DMS 273 (cell line): ENCODE data around the gene CACNA1B.

Experiments used
- DNase-seq: peaks from one replicate; lab custom pipeline; 2025; ENCODE audit not compliant: unreplicated experiment; lab: John Stamatoyannopoulos, UW

The CACNA1B gene

DNA sequence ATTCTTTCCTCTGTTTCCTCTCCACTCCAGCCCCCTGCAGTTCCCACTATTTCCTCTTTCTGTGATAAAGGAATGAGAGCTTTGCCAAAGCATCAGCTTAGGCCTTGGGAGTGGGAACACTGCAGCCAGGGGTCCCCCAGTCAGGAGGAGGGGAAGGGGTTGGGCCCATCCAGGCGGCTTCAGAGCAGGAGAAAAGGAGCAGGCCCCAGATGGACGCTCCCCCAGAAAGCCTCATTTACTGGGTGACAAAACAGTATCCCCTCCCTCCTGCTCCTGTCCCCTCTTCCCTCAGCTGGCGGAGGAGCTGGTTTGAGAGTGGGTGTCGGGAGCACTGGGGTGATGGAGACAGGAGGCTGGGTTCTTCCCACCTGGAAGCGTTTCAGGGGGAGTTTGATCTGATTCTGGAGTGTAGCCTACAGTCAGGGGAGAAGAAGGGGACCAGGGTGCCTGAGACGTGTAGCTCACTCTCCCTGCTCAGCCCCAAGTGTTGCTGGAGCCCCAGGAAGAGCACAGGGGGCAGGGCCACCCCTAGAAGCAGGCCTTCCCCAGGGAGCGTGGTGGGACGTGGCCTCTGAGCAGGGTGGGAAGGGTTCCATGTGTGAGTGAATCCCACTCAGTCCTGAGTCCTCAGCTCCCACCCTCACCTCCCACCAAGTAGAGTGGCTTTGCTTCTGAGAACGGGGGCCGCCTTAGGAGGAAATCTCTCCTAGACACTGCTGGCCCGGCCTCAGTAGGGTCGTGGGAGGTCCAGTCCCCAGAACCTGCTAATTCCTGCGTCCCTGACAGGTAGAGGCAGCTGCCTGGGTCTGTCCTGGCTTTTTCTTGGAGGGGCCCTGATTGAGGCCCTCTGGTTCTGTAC, 173.1 kb downstream of the CACNA1B start:
- no peak for DNase-seq

GRCh38 chr9:138051586-138052321, 174.2 kb downstream of the CACNA1B start:
- DNase-seq, result no peak

DNA sequence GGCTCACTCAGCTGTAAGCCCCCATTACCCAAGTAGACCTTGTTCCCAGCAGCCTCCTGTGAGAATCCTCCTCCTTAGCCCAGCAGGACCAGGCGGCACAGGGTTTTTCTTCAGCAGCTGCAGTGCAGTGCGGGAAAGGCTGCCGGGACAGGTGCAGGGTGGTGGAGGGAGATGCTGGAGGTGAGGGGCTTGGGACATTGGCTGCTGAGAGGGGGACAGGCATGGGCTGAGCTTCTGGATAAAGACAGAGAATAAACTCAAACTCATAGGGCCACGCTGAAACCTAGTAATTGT, 174.7 kb downstream of the CACNA1B start:
- DNase-seq, result no peak

DNA sequence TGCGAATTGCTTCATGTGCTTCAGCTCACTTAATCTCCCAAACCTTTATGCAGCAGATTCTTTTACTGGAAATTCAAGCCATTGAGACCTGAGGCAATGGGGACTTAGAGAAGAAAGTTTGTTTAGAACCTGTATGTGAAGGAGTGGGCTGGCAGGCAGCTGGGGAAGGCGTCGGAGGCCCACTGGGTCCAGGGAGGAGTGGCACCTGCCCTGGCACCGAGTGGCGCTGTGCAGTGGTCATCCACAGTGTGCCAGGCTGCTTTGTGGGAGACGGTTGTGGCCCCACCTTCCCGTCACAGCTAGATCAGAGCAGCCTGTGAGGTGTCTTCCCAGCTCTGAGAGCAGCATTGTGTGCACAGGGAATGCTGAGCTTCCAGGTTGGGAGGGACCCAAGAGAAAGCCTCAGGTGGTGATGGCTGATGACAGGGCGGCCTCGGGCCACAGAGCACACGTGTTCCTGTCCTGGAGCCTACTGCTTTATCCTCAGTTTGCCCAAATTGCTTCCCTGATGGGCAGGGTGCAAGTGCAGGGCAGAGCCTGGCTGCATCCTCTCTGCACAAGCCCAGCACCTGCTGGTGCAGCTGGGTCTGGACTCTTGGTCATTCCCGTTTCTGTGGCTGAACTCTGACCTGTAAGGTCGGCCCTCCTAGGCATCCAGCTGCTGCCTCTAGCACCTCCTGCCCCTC, 175.2 kb downstream of the CACNA1B start:
- no peak for DNase-seq

GRCh38 chr9:138053321-138053868, 175.8 kb downstream of the CACNA1B start:
- DNase-seq, result no peak

GRCh38 chr9:138053996-138054752, 176.6 kb downstream of the CACNA1B start:
- DNase-seq, result no peak

DNA sequence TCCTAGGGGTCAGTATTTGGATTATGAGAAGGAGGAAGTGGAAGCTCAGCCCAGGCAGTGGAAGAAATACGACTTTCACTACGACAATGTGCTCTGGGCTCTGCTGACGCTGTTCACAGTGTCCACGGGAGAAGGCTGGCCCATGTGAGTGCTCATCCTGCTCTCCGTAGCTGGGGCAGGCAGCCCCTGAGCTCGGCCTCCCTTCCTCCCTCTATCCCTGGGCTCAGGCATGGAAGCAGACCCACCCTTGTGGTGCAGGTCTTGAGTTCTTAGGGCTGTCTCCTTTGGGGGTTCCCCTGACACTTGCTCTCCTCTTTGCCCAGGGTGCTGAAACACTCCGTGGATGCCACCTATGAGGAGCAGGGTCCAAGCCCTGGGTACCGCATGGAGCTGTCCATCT, 180.1 kb downstream of the CACNA1B start:
- no peak for DNase-seq

DNA sequence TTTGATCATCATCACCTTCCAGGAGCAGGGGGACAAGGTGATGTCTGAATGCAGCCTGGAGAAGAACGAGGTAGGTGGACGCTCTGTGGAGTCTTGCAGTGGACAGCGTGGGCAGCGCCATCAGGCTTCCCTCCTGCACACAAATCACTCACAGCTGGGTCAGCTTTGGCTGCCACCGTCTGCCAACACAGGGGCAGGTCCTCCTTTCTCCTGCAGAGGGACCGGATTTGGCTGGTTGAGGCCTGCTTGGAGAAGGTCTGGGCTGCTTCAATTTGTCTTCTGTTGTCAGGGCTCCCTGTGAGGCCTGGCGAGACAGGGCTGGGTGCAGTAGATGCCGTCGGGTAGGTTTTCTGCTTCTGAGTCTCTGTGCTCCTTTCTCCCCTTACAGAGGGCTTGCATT, 180.6 kb downstream of the CACNA1B start:
- no peak for DNase-seq

DNA sequence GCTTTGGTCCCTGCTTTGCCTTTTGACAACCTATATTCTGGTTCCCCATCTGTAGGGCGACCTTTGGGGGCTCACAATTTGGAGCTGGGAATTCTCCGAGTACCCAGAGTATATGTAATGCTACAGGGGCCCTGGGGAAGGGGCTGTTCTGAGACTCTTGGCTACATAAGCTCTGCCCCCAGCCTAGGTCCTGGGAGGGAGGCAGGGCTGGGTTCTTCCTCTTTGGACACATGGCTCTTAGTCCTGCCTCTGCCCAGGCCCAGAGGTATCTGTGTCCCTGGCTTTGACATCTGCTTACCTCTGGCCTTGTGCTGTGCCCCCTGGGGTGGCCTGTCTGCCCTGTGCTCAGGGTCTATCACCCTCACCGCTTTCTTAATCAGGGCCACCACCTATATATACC, 181.6 kb downstream of the CACNA1B start:
- DNase-seq, result no peak

DNA sequence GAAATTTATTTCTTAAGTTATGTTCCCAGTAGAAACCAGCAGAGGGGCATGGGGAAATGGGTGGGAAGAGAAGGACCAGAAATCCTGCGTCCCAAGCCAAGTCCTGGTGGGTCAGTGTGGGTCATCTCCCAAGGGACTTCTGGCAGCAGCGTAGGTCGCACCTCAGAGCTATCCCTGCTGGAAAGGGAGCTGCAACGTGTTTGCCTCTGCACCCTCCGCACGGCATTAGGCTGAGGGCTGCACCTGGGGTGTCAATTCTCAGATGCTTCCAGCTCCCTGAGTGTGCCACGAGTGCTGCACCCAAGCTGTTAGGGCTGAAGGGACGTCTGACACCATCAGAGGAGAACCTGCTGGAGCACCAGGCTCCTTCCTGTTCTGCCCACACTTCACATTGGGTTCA, 182.8 kb downstream of the CACNA1B start:
- no peak for DNase-seq

DNA sequence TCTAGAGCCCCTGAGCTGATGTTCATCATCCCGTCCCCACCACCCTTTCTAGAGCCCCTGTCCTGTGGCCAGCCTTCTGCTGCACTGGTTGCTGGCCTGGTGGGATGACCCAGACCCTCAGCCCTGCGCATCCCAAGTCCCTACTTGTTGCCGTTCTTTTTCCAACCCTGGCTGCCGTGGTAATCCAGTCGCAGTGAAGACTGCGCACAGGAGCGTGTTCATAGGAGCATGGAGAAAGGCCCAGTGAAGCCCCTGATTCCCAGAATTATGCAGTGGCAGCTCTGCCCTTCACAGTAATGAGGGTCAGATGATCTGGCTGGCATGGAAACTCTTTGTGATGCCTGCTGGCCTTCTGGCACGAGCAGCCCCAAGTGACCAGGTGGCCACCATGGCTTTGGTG, 183.3 kb downstream of the CACNA1B start:
- DNase-seq, result no peak

- DNase-seq, result no peak
Observed at GRCh38 chr9:138061631-138062030, 184.0 kb downstream of the CACNA1B start.

GRCh38 chr9:138062196-138062595, 184.6 kb downstream of the CACNA1B start:
- DNase-seq, result no peak

- no peak for DNase-seq
Observed at GRCh38 chr9:138063033-138063432, 185.5 kb downstream of the CACNA1B start.

DNA sequence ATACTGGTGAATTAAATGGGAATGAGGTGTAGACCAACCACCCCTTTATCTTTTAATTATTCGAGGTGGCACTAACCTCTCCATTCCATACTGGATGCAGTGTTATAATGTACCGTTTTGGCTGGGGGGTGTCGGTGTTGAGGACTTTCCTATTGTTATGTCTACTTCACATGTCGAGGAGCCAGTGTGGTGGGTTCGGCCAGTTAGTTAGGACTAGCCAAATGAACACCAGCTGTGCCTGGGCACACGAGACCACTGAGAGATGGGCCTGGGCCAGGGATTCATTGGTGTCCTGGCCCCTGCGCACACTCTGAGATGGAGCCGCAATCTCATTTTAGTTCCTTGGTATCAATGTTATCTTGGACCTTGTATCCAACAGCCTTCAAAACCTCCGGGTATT, 186.2 kb downstream of the CACNA1B start:
- DNase-seq, result no peak

DNA sequence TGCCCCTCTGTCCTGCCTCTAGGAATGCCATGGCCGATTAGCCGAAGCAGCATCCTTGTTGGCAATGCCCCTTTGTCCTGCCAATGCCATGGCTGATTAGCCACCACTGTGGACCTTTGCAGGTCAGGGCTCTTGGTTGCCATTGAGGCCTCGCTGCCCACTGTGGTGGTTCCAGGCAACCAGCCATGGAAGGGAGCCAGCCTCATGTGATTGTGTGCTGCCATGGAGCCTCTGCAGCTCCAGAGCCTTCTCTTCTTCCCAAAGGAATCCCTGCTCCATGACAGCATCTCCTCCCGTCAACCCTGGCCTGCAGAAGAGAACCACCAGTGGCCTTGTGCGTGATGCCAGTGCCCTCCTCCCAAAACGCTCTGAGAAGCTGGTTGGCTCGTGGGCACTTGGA, 187.0 kb downstream of the CACNA1B start:
- DNase-seq, result no peak

DNA sequence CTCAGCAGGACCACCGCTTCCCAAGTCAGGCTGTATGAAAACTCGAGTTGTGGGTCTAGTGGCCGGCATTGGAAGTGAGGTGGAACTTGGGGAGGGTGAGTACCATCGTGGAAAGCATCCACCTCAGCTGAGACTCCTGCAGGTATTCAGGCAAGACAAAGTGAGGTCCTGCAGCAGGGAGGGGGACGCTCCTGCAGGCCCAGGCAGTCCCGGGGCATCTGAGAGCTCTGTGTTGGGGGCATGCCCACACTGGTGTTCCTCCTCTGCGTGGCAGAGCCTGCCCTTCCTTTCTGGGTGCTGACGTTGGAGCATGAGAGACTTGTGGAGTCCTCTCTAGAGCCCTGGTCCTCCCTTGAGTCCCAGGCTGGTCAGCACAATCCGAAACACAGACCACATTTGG, 187.7 kb downstream of the CACNA1B start:
- DNase-seq, result no peak

- DNase-seq, result no peak
Observed at GRCh38 chr9:138066049-138066448, 188.5 kb downstream of the CACNA1B start.

- no peak for DNase-seq
Observed at GRCh38 chr9:138067613-138068367, 190.2 kb downstream of the CACNA1B start.

GRCh38 chr9:138068601-138069035, 191.0 kb downstream of the CACNA1B start:
- DNase-seq, result no peak
